ENCODE measurements around the gene SAMD9L.

Gene SAMD9L

DNA sequence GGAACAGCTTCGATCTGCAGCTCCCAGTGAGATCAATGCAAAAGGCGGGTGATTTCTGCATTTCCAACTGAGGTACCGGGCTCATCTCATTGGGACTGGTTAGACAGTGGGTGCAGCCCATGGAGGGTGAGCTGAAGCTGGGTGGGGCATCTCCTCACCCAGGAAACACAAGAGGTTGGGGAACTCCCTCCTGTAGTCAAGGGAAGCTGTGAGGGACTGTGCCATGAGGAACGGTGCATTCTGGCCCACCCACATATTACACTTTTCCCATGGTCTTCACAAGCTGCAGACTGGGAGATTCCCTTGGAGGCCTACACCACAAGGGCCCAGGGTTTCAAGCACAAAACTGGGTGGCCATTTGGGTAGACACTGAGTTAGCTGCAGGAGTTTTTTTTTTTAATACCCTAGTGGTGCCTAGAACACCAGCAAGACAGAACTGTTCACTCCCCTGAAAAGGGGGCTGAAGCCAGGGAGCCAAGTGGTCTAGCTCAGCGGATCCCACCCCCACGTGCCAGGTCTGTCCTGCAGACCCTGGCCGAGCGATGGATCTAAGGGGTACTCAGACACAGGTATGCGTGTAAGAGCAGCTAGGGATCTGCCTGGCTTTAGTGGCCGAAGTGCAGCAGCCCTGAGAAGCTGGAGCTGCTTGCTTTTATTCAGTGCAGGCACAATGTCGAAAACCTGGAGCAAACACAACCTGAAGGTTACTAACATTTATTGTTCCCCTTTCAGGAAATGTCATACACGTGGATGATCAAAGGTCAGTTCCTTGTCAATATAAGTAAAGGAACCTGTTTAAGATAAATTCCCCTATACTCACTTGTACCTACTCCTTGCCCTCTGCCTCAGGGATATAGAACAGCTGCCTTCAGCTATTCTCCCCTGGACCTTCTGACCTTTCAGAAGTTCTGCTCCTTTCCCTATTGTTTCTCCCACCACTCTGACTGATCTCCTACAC, 27.3 kb downstream of the SAMD9L start:
- H3K27me3 Mint-ChIP-seq = no peaks in the 10 kb centered on the region
- peaks cover 12% of the 10 kb centered on the region for H3K36me3 Mint-ChIP-seq (ENCODE audit: low read depth)
- H3K9me3 Mint-ChIP-seq = peaks cover 23% of the 10 kb centered on the region
- no peak overlapping the region for H3K27ac Mint-ChIP-seq
- H3K4me3 Mint-ChIP-seq = no peak overlapping the region
- H3K4me1 Mint-ChIP-seq (ENCODE audit: low read depth) = peaks cover 24% of the 10 kb centered on the region

GRCh38 chr7:93119191-93119905, 28.8 kb downstream of the SAMD9L start:
- peaks cover 23% of the 10 kb centered on the region for H3K36me3 Mint-ChIP-seq (ENCODE audit: low read depth)
- H3K4me1 Mint-ChIP-seq (ENCODE audit: low read depth) = peaks cover 39% of the 10 kb centered on the region
- H3K9me3 Mint-ChIP-seq = peaks cover 21% of the 10 kb centered on the region
- no peak overlapping the region for H3K27ac Mint-ChIP-seq
- H3K27me3 Mint-ChIP-seq = no peaks in the 10 kb centered on the region
- H3K4me3 Mint-ChIP-seq = no peak overlapping the region

DNA sequence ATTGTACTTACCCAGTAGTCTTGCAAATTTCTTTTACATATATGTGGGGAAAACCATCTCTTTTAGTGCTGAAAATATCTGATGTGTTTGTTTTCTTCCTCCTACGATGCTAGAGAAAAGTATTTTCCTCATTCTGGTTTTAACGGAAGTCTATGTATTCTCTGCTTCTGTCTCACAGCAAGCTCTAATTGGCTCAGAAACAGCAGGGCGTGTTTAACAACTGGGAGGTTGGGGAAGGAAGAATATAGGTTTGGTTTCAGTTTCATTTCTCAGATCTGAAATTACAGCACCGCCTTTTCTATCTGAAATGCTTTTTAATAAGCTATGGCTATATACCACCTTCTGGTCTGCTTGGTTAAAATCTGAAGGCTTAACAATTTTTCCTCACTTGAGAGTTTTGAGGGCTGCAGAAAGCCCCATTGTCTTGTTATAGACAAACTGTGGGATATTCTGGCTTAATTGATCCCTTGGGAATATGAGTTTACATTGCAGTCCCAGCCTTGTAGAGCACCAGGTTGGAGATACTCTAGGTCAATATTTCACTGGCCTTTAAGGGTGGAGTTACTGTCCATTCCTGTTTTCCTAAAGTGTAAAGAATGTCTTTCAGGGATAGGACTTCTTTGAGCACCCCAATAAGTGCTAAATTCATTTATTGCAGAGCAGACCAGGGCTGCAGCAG, 30.2 kb downstream of the SAMD9L start, which contains the start of gene SAMD9:
Gene SAMD9 (minus strand): TSS at position 128 of the 679 bp plus-strand sequence. CDS start 11,882 bp downstream, outside the sequence.
- Mint-ChIP-seq H3K27ac (peak within 1 kb of the TSS; percentile 78), H3K27me3 (no peaks in the 10 kb centered on the region), H3K4me1 (ENCODE audit: low read depth) (peaks cover 51% of the 10 kb centered on the region), H3K36me3 (ENCODE audit: low read depth) (peaks cover 28% of the 10 kb centered on the region), H3K4me3 (peak within 1 kb of the TSS; percentile 80), H3K9me3 (peaks cover 16% of the 10 kb centered on the region)

DNA sequence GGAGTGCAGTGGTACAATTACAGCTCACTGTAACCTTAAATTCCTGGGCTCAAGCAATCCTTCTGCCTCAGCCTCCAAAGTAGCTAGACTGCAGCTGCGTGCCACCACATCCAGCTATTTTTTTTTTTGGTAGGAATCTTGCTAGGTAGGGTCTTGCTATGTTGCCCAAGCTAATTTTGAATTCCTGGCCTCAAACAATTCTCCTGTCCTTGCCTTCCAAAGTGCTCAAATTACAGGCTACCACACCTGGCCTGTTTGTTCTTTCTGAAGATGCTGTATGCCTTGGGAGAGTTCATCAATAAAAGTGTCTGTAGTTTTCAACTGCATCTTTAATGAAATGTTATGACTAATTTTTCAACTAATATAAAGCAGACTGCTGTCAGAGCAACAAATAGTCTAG, 30.9 kb downstream of the SAMD9L start:
- peak overlapping the region; percentile 78 for H3K27ac Mint-ChIP-seq
- H3K36me3 Mint-ChIP-seq (ENCODE audit: low read depth) = peaks cover 35% of the 10 kb centered on the region
- peaks cover 14% of the 10 kb centered on the region for H3K9me3 Mint-ChIP-seq
- H3K4me1 Mint-ChIP-seq (ENCODE audit: low read depth) = peaks cover 55% of the 10 kb centered on the region
- no peaks in the 10 kb centered on the region for H3K27me3 Mint-ChIP-seq
- peak overlapping the region; percentile 80 for H3K4me3 Mint-ChIP-seq

- Mint-ChIP-seq H3K9me3 (peaks cover 13% of the 10 kb centered on the region), H3K27ac (peak overlapping the region; percentile 74), H3K4me3 (peak overlapping the region; percentile 80), H3K4me1 (ENCODE audit: low read depth) (peaks cover 61% of the 10 kb centered on the region), H3K36me3 (ENCODE audit: low read depth) (peaks cover 50% of the 10 kb centered on the region), H3K27me3 (no peaks in the 10 kb centered on the region)
Measured at GRCh38 chr7:93115796-93116195, 32.4 kb downstream of the SAMD9L start.

DNA sequence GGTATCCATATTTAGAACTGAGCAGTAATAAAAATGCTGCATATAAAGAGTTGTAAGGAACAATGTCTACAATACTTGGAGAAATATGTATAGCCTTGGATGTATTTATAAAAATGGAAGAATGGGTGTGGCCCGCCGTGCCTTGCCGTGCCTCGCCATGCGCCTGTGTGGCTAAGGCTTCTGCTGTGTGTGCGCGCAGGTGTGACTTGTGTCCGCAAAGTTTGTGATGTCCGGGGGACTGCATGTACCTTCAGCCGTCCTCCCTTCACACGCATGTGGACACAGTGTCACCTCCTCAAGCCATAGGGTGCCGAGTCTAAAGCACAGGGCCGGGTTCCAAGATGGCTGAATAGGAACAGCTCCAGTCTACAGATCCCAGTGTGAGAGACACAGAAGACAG, 40.2 kb downstream of the SAMD9L start:
- Mint-ChIP-seq H3K27me3 (no peaks in the 10 kb centered on the region), H3K36me3 (ENCODE audit: low read depth) (peaks cover 99% of the 10 kb centered on the region), H3K9me3 (peaks cover 49% of the 10 kb centered on the region), H3K27ac (no peak overlapping the region), H3K4me1 (ENCODE audit: low read depth) (peaks cover 10% of the 10 kb centered on the region), H3K4me3 (no peak overlapping the region)

DNA sequence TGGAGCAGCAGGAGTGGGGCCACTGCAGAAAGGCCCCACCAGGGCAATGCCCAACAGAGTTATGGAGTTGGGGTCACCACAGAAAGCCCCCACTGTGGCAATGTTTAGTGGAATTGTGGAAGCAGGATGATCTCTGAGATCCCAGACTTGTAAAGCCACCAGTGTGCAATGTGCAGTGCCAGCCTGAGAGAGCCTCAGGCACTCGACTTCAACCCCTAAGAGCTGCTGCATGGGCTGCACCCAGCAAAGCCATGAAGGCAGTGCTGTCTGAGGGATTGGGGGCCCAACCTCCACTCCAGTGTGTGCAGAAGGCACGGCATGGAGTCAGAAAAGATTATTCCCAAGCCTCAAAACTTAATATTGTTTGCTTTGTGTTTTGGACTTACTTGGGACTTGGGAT, 50.8 kb downstream of the SAMD9L start:
- no peak overlapping the region for H3K27ac Mint-ChIP-seq
- peaks cover 33% of the 10 kb centered on the region for H3K9me3 Mint-ChIP-seq
- H3K4me1 Mint-ChIP-seq (ENCODE audit: low read depth) = no peaks in the 10 kb centered on the region
- peaks cover 6% of the 10 kb centered on the region for H3K36me3 Mint-ChIP-seq (ENCODE audit: low read depth)
- no peak overlapping the region for H3K4me3 Mint-ChIP-seq
- no peaks in the 10 kb centered on the region for H3K27me3 Mint-ChIP-seq

- H3K27ac Mint-ChIP-seq = no peak overlapping the region
Measured at GRCh38 chr7:93092757-93093370, 55.3 kb downstream of the SAMD9L start.

More at GRCh38 chr7:93092757-93093370, 55.3 kb downstream of the SAMD9L start:
- peaks cover 26% of the 10 kb centered on the region for H3K27me3 Mint-ChIP-seq
- H3K9me3 Mint-ChIP-seq = peaks cover 23% of the 10 kb centered on the region
- H3K4me1 Mint-ChIP-seq (ENCODE audit: low read depth) = no peaks in the 10 kb centered on the region
- no peak overlapping the region for H3K4me3 Mint-ChIP-seq
- peaks cover 4% of the 10 kb centered on the region for H3K36me3 Mint-ChIP-seq (ENCODE audit: low read depth)
